HUES64 (cell line): Measurements from ENCODE around the gene PDE6D.

Experiments
- H3K27ac ChIP-seq: 2 replicates; pipeline ENCODE4 v1.7.0; 2013; ENCODE audit warnings: low read depth, low read length, inconsistent platforms
- H3K27me3 ChIP-seq: 2 replicates; pipeline ENCODE4 v1.6.1; 2013; ENCODE audit warnings: mild to moderate bottlenecking, low read length; ENCODE audit not compliant: insufficient read depth
- H3K36me3 ChIP-seq: 2 replicates; pipeline ENCODE4 v1.6.1; 2013; ENCODE audit warnings: mild to moderate bottlenecking, low read length; ENCODE audit not compliant: insufficient read depth
- H3K4me1 ChIP-seq: 2 replicates; pipeline ENCODE4 v1.6.1; 2013; ENCODE audit warnings: mild to moderate bottlenecking, low read length, moderate library complexity; ENCODE audit not compliant: insufficient read depth
- H3K4me3 ChIP-seq: 2 replicates; pipeline ENCODE4 v1.5.1; 2013; ENCODE audit warnings: mild to moderate bottlenecking, low read length, moderate library complexity
- H3K9ac ChIP-seq: 2 replicates; pipeline ENCODE4 v1.6.1; 2013; ENCODE audit warnings: mild to moderate bottlenecking, low read depth, low read length
- H3K9me3 ChIP-seq: 2 replicates; pipeline ENCODE4 v1.6.1; 2013; ENCODE audit warnings: low read depth, low read length; ENCODE audit not compliant: insufficient read depth
- WGBS: fragments of 150-250, 120-280 bp; methylation state at CpG from one replicate; pipeline ENCODE4 v1.1.7; 2013; ENCODE audit warnings: missing lambda C conversion rate; 5-methylcytosine and 5-hydroxymethylcytosine counted together

PDE6D gene

GRCh38 chr2:231743376-231744116 is 37.5 kb downstream of the PDE6D start:
- Histone ChIP-seq H3K4me3 (no peak overlapping the region), H3K4me1 (peaks cover 18% of the 10 kb centered on the region; the same call in 1 of the 2 replicates), H3K27me3 (no peaks in the 10 kb centered on the region), H3K9me3 (no peaks in the 10 kb centered on the region), H3K27ac (no peak overlapping the region), H3K9ac (no peak overlapping the region), H3K36me3 (no peaks in the 10 kb centered on the region)
- 95% methylated on average over 9 of the region's 9 CpGs for WGBS

- Histone ChIP-seq H3K4me1 (peaks cover 9% of the 10 kb centered on the region; the same call in 1 of the 2 replicates), H3K9ac (no peak overlapping the region), H3K27ac (0 out of 2 replicates have a peak overlapping the region, but pooled peaks have one; percentile 1), H3K36me3 (peaks cover 7% of the 10 kb centered on the region), H3K9me3 (no peaks in the 10 kb centered on the region), H3K4me3 (no peak overlapping the region), H3K27me3 (no peaks in the 10 kb centered on the region)
- WGBS: 93% methylated on average over 7 of the region's 7 CpGs
These were observed 43.3 kb downstream of the PDE6D start for GRCh38 chr2:231737761-231738160.

- Histone ChIP-seq H3K27ac (no peak overlapping the region), H3K27me3 (no peaks in the 10 kb centered on the region), H3K9me3 (no peaks in the 10 kb centered on the region), H3K4me3 (no peak overlapping the region), H3K4me1 (peaks cover 4% of the 10 kb centered on the region; the same call in 1 of the 2 replicates), H3K9ac (no peak overlapping the region), H3K36me3 (peaks cover 4% of the 10 kb centered on the region)
- WGBS: 90% methylated on average over 4 of the region's 4 CpGs
These were observed 48.5 kb downstream of the PDE6D start for GRCh38 chr2:231732604-231733003.

GRCh38 chr2:231727621-231728020 is 53.5 kb downstream of the PDE6D start:
- Histone ChIP-seq H3K4me1 (no peaks in the 10 kb centered on the region), H3K4me3 (no peak overlapping the region), H3K27me3 (no peaks in the 10 kb centered on the region), H3K9ac (no peak overlapping the region), H3K9me3 (no peaks in the 10 kb centered on the region), H3K27ac (no peak overlapping the region), H3K36me3 (no peaks in the 10 kb centered on the region; the same call in 1 of the 2 replicates)
- WGBS: 65% methylated on average over 4 of the region's 4 CpGs

- no peaks in the 10 kb centered on the region for H3K36me3 ChIP-seq
- H3K9ac ChIP-seq: no peak overlapping the region
- no peaks in the 10 kb centered on the region for H3K4me1 ChIP-seq
- no peaks in the 10 kb centered on the region for H3K9me3 ChIP-seq
- 89% methylated on average over 8 of the region's 8 CpGs for WGBS
- no peak overlapping the region for H3K4me3 ChIP-seq
- no peaks in the 10 kb centered on the region for H3K27me3 ChIP-seq
- H3K27ac ChIP-seq: no peak overlapping the region
These were observed 54.8 kb downstream of the PDE6D start for GRCh38 chr2:231726276-231726675.

- H3K9ac ChIP-seq: no peak overlapping the region
- H3K36me3 ChIP-seq: no peaks in the 10 kb centered on the region
- no peaks in the 10 kb centered on the region for H3K4me1 ChIP-seq
- no peaks in the 10 kb centered on the region for H3K27me3 ChIP-seq
- 94% methylated on average over 10 of the region's 10 CpGs for WGBS
- no peaks in the 10 kb centered on the region for H3K9me3 ChIP-seq
- H3K27ac ChIP-seq: no peak overlapping the region
- H3K4me3 ChIP-seq: no peak overlapping the region
These were observed 55.6 kb downstream of the PDE6D start for GRCh38 chr2:231725476-231725875.

- no peaks in the 10 kb centered on the region for H3K27me3 ChIP-seq
- H3K36me3 ChIP-seq: no peaks in the 10 kb centered on the region
- H3K9me3 ChIP-seq: no peaks in the 10 kb centered on the region
- 0 out of 2 replicates have a peak, but pooled peaks cover under 1% of the 10 kb centered on the region for H3K4me1 ChIP-seq
- WGBS: 80% methylated on average over 8 of the region's 8 CpGs
- H3K9ac ChIP-seq: no peak overlapping the region
- no peak overlapping the region for H3K4me3 ChIP-seq
- H3K27ac ChIP-seq: no peak overlapping the region
These were observed 58.3 kb downstream of the PDE6D start for GRCh38 chr2:231722721-231723307.

GRCh38 chr2:231720987-231721966 is 59.8 kb downstream of the PDE6D start:
- Histone ChIP-seq H3K9ac (no peak overlapping the region), H3K36me3 (no peaks in the 10 kb centered on the region), H3K9me3 (no peaks in the 10 kb centered on the region), H3K4me3 (no peak overlapping the region), H3K27ac (no peak overlapping the region), H3K4me1 (peaks cover 4% of the 10 kb centered on the region; the same call in 1 of the 2 replicates), H3K27me3 (no peaks in the 10 kb centered on the region)
- WGBS: 91% methylated on average over 8 of the region's 8 CpGs

- H3K27me3 ChIP-seq: no peaks in the 10 kb centered on the region
- peaks cover 4% of the 10 kb centered on the region; the same call in 1 of the 2 replicates for H3K4me1 ChIP-seq
- H3K36me3 ChIP-seq: no peaks in the 10 kb centered on the region
- 96% methylated on average over 7 of the region's 7 CpGs for WGBS
- no peaks in the 10 kb centered on the region for H3K9me3 ChIP-seq
- H3K9ac ChIP-seq: no peak overlapping the region
- H3K27ac ChIP-seq: no peak overlapping the region
- no peak overlapping the region for H3K4me3 ChIP-seq
These were observed 60.6 kb downstream of the PDE6D start for GRCh38 chr2:231720292-231720986.

- WGBS: 92% methylated on average over 6 of the region's 6 CpGs
- Histone ChIP-seq H3K27ac (no peak overlapping the region), H3K36me3 (peaks cover 3% of the 10 kb centered on the region; the same call in 1 of the 2 replicates), H3K4me3 (no peak overlapping the region), H3K4me1 (peaks cover 4% of the 10 kb centered on the region; the same call in 1 of the 2 replicates), H3K27me3 (no peaks in the 10 kb centered on the region), H3K9ac (no peak overlapping the region), H3K9me3 (no peaks in the 10 kb centered on the region)
These were observed 62.3 kb downstream of the PDE6D start for GRCh38 chr2:231718799-231719198.
